C4-2B (cell line): Measurements from ENCODE around the gene JOSD2.

Experiments used
- CTCF ChIP-seq: fragments of 450-650 bp; conservative IDR thresholded peaks from 2 replicates; pipeline ENCODE4 v1.5.1; 2017; ENCODE audit warnings: mild to moderate bottlenecking
- ZFX ChIP-seq: fragments of 450-650 bp; IDR thresholded peaks from 2 replicates; pipeline ENCODE4 v1.6.1; 2017

DNA sequence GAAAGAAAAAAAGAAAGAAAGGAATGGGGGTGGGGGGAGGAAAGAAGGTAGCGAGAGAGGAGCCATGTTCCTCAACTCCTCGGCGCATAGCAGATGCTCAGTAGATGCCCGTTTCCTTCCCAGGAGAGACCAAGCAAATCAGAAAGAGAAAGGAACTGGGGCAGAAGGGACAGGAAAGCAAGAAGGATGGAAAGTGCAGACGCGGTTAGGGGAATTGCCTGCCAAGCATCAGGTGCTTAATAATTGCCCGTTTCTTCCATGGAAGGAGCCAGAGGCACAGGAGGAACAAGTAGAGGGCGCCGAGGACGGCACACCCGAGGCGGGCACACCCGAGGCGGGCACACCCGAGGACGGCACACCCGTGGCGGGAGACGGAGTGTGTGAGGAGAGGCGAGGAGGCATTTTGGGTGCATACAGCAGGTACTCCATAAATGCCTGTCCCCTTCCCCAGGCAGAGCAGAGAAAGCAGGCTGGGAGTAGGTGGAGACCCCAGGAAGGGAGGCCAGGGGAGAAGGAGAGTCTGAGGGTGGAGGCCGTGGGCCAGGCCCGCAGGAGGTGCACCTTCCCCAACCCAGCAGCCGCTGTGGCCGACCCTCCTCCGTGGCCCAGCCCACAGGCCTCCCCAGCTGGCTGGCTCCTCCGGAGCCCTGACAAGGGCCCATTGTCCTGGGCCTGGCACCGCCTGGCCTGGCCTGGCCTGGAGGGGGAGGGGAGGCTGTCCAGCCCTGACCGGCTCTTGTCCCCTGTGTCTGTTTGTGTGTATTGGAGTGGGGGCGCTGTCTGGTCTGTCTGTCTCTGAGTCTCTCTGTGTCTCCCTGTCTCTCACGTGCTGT, 14.6 kb downstream of the JOSD2 start:
- TF ChIP-seq CTCF = no peak
- TF ChIP-seq ZFX = no peak
